ENCODE results near the gene PHF21A.

GRCh38 chr11:45927684-45928413, 193.4 kb downstream of the PHF21A start:
- no peak for TF ChIP-seq POLR2AphosphoS5 (IDR thresholded peaks at IDR 0.05; ENCODE audit: low read depth, low read length)
- no peak for TF ChIP-seq REST (IDR thresholded peaks at IDR 0.05; ENCODE audit: insufficient read depth in 1 of 2, low read depth in 2 of 2, low read length in 2 of 2)
- TF ChIP-seq TAF1 (IDR thresholded peaks at IDR 0.05; ENCODE audit: borderline replicate concordance, insufficient read depth, low read length), result no peak

All from PFSK-1 (cell line).